Breast epithelium (tissue), 3 donors: ENCODE results near the gene DLK1.

Experiments
- POLR2A ChIP-seq: fragments of 450-650 bp; IDR thresholded peaks from one replicate; pipeline ENCODE4 v1.6.1; 2016; ENCODE audit warnings: antibody characterized with exemption, mild to moderate bottlenecking, moderate library complexity
- POLR2AphosphoS5 ChIP-seq, 3 donors: sonication (generic); formaldehyde crosslinking; IDR thresholded peaks; one replicate each; pipeline ENCODE4 v1.6.1; 2017; ENCODE audit warnings: antibody characterized with exemption in 3 of 3
- TF ChIP-seq, protein P1 (sequence below), 3 donors: fragments of 450-650 bp; IDR thresholded peaks; one replicate each; pipeline ENCODE4 v1.5.1; 2016 to 2017; ENCODE audit warnings: antibody characterized with exemption in 3 of 3, mild to moderate bottlenecking in 3 of 3, moderate library complexity in 3 of 3

DNA sequence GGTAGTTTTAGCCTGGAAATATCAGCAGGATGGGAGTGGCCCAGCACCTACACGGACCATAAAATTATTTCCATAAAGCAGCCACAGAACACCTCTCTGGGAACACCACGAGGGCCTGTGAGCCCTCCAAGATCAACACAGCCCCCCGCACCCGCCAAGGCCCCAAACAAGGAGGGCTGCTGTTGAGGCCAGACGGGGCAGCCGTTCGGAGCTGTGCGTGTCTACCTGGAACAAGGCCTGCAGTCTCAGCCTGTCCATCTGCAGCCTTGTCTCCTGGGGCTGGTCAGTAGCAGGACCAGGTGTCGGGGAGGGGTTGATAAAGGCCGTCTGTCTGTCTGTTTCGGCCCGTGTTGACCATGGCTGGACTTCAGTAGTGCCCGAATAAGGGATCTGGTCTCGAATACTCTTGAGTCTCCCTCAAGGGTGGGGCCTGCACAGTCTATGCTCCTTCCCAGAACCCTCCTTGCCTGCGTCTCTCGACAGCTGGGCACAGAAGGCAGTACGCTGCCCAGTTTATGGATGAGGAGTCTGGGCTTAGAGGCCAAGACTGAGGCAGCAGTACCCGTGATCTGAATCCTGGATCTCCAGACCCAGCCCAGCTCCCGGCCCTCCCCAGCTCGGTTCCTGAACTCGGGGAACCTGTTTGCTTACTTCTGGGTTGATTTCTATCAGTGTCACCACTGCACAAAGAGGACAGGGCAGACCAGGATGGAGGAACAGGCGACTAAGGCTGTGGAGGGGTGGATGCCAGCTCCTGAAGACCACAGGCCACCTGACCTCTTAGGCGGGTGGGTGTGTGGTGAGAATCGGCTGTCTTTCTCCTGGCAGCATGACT lies 23.1 kb upstream of the DLK1 start:
- TF ChIP-seq, protein P1, sequence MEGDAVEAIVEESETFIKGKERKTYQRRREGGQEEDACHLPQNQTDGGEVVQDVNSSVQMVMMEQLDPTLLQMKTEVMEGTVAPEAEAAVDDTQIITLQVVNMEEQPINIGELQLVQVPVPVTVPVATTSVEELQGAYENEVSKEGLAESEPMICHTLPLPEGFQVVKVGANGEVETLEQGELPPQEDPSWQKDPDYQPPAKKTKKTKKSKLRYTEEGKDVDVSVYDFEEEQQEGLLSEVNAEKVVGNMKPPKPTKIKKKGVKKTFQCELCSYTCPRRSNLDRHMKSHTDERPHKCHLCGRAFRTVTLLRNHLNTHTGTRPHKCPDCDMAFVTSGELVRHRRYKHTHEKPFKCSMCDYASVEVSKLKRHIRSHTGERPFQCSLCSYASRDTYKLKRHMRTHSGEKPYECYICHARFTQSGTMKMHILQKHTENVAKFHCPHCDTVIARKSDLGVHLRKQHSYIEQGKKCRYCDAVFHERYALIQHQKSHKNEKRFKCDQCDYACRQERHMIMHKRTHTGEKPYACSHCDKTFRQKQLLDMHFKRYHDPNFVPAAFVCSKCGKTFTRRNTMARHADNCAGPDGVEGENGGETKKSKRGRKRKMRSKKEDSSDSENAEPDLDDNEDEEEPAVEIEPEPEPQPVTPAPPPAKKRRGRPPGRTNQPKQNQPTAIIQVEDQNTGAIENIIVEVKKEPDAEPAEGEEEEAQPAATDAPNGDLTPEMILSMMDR (IDR thresholded peaks at IDR 0.05): no peak
- no peak for TF ChIP-seq POLR2A
- no peak for TF ChIP-seq POLR2AphosphoS5 (IDR thresholded peaks at IDR 0.05)
